Body of pancreas (tissue), 4 donors: ENCODE results near the gene FUBP3.

Source experiments
- CTCF ChIP-seq, 7 experiments: fragments of 450-650 bp in 4 of 7; fragments of 200-600 bp in 3 of 7; sonication (generic) in 3 of 7; IDR thresholded peaks; one replicate each; pipeline ENCODE4 v1.5.1; 2016 to 2019; ENCODE audit warnings: antibody characterized with exemption in 7 of 7
- POLR2A ChIP-seq, 3 donors: fragments of 450-650 bp; IDR thresholded peaks; one replicate each; pipeline ENCODE4 v1.6.1; 2016; ENCODE audit warnings: antibody characterized with exemption in 3 of 3, mild to moderate bottlenecking in 2 of 3

- no peak for TF ChIP-seq CTCF (IDR thresholded peaks at IDR 0.05)
- TF ChIP-seq POLR2A (IDR thresholded peaks at IDR 0.05) = no peak
Measured at GRCh38 chr9:130665029-130665430, 85.7 kb downstream of the FUBP3 start.
